DMS53 treated with DMSO at 0.1 percent for 48 hours (cell line): ENCODE measurements around the gene PAGE3.
A peak's percentile ranks its signal among the peaks of the same experiment; 100 is the strongest.

Experiments used
- DNase-seq: peaks from one replicate; lab custom pipeline; 2025; ENCODE audit not compliant: unreplicated experiment; lab: John Stamatoyannopoulos, UW

Gene PAGE3

GRCh38 chrX:55264816-55265215, at the start of gene PAGE3:
Gene PAGE3 (minus strand): TSS chrX:55264916. CDS start chrX:55263903, 1,013 bp downstream.
- DNase-seq, result no peak

GRCh38 chrX:55312655-55313054, 47.9 kb upstream of the PAGE3 start:
- DNase-seq, result no peak

GRCh38 chrX:55290963-55291362, 26.2 kb upstream of the PAGE3 start:
- no peak for DNase-seq

- no peak for DNase-seq
Measured at GRCh38 chrX:55279832-55280231, 15.1 kb upstream of the PAGE3 start.

DNA sequence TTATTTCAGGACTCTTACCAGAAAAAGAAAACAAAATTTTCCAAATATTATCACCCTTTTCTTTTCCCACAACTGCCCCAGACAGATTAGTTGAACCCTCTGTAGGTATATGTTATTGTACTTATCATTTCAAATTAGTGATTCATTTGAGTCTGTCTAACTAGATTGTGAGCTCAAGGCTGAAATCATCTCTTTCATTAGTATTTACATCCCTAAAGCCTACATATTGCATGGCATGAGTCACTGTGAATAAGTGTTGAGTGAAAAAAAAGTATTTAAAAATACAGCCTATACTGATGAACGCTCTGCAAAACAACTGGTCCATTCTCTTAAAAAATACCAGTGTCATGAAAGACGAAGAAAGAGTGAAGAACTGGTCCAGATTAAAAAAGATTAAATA, 3.9 kb downstream of the PAGE3 start:
- no peak for DNase-seq

DNA sequence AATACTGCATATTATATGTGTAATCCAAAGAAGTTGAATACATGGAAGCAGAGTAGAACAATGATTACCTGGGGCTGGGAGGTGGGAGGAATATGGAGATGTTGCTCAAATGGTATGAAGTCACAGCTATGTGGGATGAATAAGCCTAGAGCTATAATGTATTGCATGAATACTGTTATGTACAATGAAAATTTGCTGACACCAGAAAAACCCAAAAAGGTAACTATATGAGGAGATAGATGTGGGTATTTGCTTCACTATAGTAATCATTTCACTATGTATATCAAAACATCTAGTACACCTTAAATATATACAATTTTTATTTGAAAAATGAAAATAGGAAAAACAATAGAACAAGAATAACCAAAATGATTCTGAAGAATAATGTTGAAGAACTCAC, 11.2 kb downstream of the PAGE3 start:
- DNase-seq, result no peak

DNA sequence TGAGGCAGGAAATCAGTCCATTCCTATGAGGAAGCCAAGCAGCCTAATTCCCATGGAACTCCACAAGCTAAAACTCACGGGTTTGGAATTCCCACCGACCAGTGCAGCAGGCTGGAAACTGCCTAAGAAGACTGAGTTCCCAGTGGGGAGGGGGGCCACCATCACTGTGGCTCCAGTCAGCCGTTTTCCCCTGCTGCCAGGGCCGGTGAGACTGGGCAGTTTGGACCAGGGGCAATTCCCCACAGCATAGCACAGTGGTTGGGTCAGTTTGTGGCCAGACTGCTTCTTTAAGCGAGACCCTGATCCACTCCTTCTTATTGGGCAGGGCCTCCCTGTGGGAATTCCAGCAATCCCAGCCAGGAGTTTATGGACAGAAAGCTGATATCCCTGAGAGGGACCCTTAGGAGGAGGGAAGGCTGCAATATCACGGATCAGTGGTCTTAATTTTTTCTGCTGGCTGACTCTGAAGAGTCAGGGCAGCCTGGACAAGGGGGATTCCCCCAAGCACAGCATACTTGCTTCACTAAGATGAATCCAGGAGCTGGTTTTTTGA, 23.9 kb downstream of the PAGE3 start:
- no peak for DNase-seq

DNA sequence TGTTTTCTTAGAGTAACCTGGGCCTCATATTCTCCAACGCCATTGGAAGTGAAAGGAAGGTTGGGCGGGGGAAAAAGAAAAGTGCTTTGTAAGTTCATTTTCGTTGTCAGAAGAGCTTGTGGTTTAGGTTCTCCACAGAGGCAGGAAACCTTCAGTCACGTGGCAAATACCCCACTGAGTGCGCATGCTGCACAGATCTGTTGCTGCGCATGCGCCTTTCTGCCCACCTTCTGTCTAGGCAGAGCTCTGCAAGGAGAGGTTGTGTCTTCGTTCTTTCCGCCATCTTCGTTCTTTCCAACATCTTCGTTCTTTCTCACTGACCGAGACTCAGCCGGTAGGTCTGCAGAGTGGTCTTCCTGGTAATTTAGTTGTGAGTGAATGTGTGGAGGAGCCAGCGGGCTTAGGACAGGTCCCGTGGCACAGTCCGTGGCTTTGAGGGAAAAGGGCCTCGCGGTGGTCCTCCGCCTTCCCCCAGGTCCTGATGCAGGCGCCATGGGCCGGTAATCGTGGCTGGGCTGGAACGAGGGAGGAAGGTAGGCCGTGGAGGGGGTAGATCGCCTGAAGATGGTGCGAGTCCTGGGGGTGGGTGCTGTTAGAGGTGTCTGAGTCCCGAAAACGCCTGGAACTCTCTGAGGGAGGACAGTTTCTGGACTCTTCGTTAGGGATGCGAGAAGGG, 44.5 kb downstream of the PAGE3 start, which contains the start of gene PAGE5:
Gene PAGE5 (plus strand): TSS at position 228 of the 676 bp plus-strand sequence. CDS start 1,037 bp downstream, outside the sequence.
- no peak for DNase-seq

DNA sequence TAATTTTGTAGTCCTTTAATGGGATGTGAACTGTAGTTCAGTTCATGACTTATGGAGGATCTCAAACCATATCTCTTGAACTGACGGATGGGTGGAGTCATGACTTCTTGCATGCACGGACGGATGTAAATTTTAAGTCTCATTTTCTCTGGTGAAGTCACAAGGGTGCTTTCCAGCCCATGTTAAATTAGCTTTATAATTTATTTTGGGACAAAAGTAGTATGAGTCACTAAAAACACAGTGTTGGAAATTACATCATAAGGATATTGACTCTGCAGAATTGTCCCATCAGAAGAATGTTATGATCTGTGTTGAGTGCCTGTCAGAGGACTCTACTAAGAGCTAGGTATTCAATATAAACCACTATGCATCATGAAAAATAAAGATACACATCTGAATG, 51.3 kb downstream of the PAGE3 start:
- DNase-seq, result no peak

DNA sequence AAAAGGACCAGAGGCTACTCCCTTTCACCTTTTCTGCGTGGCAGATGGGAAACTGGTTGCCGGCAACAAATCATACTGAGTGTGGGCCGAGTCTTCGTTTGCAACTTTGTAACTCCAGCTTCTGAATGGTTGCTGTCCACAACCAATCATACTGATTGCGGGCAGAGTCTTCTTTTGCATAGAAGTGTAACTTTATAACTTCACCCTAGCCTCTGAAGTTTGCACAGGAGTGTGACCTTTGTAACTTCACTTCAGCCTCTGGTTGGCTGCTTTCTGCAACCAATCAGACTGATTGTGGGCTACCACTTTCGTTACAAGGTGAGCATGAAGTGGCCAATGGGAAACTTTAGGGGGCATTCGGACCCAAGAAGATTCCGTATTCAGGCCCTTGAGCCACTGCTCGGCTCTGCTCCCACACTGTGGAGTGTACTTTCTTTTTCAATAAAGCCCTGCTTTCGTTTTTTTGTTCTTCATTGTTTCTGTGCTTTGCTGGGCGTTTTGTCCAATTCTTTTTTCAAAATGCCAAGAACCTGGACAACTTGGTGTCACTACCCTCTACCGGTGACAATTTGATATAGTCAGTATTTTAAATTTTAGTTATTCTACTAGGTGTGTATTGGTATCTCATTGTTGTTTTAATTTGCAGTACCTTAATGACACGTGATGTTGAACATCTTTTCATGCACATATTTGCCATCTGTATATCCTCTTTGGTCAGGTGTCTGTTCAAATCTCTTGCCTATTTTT, 53.6 kb downstream of the PAGE3 start:
- DNase-seq, result peak; percentile 2
